ENCODE data around the gene FCGR3B.
"Not testable (repeated sequence)": the region's sequence is repeated elsewhere in the genome, so short reads cannot be mapped to it uniquely, and the experiment has no call there.

DNA sequence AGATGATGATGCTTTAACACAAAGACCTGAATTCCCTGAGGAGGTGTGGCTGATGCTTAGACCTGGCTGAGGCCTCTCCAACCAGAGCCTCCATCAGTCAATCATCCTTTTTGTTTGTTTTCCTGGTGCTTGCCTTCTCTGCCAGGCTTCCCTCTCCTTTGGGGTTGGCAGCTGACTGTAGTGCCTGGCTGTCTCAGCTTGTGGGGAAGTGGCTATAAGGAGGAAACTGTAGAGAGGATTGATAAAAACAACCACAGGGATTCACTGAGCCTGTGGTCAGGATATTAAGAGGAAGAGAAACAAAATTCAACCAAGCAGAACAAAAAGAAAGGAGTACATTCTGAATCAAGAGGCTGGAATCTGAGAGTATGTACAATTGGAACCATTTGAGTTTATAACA is 54.3 kb downstream of the FCGR3B start:
- TF ChIP-seq CTCF, POLR2A (IDR thresholded peaks at IDR 0.05): not testable (repeated sequence)
